Prostate gland (tissue), 2 donors: Measurements from ENCODE around the gene KLK12.

Experiments
- CTCF ChIP-seq, 4 experiments: fragments of 200-600 bp in 2 of 4; fragments of 450-650 bp in 2 of 4; sonication (generic) in 2 of 4; IDR thresholded peaks; 1 replicate in 3 of 4; 2 replicates in 1 of 4; pipeline ENCODE4 v1.5.1; 2016 to 2019; ENCODE audit warnings: antibody characterized with exemption in 4 of 4, mild to moderate bottlenecking in 2 of 4, moderate library complexity in 2 of 4
- POLR2AphosphoS5 ChIP-seq: sonication (generic); formaldehyde crosslinking; IDR thresholded peaks from one replicate; pipeline ENCODE4 v1.6.1; 2017; ENCODE audit warnings: antibody characterized with exemption

- TF ChIP-seq POLR2AphosphoS5: peak; percentile 57
- peak in 1 of 4 experiments; percentile 5 for TF ChIP-seq CTCF (IDR thresholded peaks at IDR 0.05)
Observed at GRCh38 chr19:51027873-51028272, 6.9 kb downstream of the KLK12 start.
